Measurements from ENCODE around the gene FBXO5. TPM values are rescaled to one million over a fixed set of nuclear protein-coding genes. Genes with fewer than 3 reads are reported as not detected.

The FBXO5 gene
- total RNA-seq, 1 donor from 2014 or later = 111 TPM

DNA sequence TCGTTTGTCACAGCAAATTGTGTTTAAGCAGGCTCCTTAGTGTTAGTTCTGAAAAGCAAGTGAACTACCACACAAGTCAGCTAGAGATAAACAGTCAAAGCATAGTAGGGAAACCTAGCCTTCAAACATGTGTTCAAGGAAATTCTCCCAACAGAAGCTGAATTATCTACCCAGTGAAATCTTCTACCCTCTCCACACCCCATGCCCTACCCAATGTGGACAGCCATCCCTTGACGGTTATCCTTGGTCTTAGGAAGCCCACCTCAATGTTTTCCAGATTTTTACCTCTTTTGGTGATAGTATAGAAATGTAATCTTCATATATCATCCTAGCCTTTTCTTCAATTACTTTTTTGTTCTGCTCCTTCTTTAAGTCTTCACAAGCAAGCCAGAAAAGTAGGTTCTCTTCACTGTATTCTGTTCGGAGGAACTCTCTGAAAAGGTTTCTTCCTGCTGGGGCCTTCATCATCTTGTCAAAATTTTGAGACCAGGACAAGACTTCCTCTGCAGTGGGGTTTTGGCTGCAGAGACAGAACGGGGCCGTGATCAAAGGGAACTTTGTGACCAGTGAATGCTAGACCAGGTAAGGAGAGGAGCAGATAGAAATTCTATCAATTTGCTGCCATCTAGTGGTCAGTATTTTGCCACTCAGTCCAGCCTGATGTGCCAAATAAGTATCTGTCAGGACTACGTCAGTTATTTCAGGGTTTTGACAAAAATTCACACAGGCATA is 41.3 kb upstream of the FBXO5 start:
- H3K9me3 ChIP-seq (ENCODE audit: low read depth) = no peaks in the 10 kb centered on the region
- H2AFZ ChIP-seq (replicated peaks) = no peak overlapping the region
- Mint-ChIP-seq H3K36me3 (peaks cover 2% of the 10 kb centered on the region), H3K4me1 (no peaks in the 10 kb centered on the region), H3K27me3 (ENCODE audit: insufficient read depth, low read depth) (no peaks in the 10 kb centered on the region), H3K4me3 (no peak overlapping the region), H3K9me3 (no peaks in the 10 kb centered on the region), H3K27ac (no peak overlapping the region)
- no peaks in the 10 kb centered on the region for H3K79me2 ChIP-seq (ENCODE audit: low read depth)
- no peak overlapping the region for H3K9ac ChIP-seq
- no peak overlapping the region for H3K4me3 ChIP-seq
- no peak overlapping the region for H3K4me2 ChIP-seq
- H3K36me3 ChIP-seq = no peaks in the 10 kb centered on the region
- no peaks in the 10 kb centered on the region for H3K4me1 ChIP-seq
- no peak overlapping the region for H3K27ac ChIP-seq
- TF ChIP-seq EZH2phosphoT487 (IDR thresholded peaks at IDR 0.05) = no peak
- TF ChIP-seq CTCF (IDR thresholded peaks at IDR 0.05) = peak; percentile 82
- TF ChIP-seq EZH2 (IDR thresholded peaks at IDR 0.05) = no peak
- DNase-seq (ENCODE audit: low spot score) = peak; percentile 74
- no peaks in the 10 kb centered on the region for H3K27me3 ChIP-seq
- H4K20me1 ChIP-seq (ENCODE audit: low read depth) = no peaks in the 10 kb centered on the region
- H3F3A ChIP-seq (ENCODE audit: low read depth) = no peaks in the 10 kb centered on the region

DNA sequence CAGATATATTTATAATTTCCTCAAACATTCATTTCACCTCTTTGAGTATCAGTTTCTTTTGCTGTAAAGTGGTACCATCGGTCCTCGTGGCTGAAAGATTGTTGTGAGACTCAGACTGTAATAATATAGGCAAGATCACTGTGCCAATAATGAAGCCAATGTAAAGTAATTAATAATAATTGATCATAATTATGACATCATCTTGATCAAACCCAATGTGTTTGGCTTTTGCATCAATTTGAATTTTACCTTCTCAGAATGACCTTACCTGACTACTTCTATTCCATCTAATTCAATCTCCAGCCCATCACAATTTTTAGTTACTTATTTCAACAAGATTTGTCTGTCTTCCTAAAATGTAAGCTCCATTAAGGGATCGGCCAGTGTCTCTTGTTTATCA is 35.5 kb upstream of the FBXO5 start:
- H3K4me1 Mint-ChIP-seq = no peaks in the 10 kb centered on the region
- no peak overlapping the region for H3K27ac ChIP-seq

DNA sequence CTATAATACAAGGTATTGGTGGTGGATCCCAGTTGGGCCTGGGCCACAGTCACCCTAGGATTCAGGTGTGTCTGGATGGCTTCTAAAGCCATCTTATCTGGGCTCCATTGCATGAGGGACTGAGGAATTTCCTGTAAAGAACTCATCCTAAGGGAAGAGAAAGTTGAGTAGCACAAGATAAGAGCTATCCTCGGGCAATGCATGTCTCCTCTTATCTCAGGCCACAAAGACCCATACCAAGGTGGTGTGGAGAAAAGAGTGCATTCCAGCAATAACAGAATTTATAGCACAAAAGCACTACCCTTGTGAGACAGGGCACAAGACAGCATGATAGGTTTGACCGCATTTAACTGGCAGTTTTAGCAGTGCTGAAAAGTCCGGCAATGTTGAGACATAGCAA is 34.0 kb upstream of the FBXO5 start:
- no peak overlapping the region for H3K27ac Mint-ChIP-seq
- no peaks in the 10 kb centered on the region for H3K36me3 ChIP-seq
- no peaks in the 10 kb centered on the region for H3K4me1 Mint-ChIP-seq
- H3F3A ChIP-seq (ENCODE audit: low read depth) = no peaks in the 10 kb centered on the region
- H3K4me2 ChIP-seq = no peak overlapping the region
- no peaks in the 10 kb centered on the region for H3K79me2 ChIP-seq (ENCODE audit: low read depth)
- no peak overlapping the region for H2AFZ ChIP-seq (replicated peaks)
- H3K9ac ChIP-seq = no peak overlapping the region
- H3K27ac ChIP-seq = no peak overlapping the region
- H3K27me3 ChIP-seq = no peaks in the 10 kb centered on the region
- no peaks in the 10 kb centered on the region for H4K20me1 ChIP-seq (ENCODE audit: low read depth)
- no peaks in the 10 kb centered on the region for H3K27me3 Mint-ChIP-seq (ENCODE audit: insufficient read depth, low read depth)
- H3K9me3 ChIP-seq (ENCODE audit: low read depth) = no peaks in the 10 kb centered on the region
- no peak overlapping the region for H3K4me3 Mint-ChIP-seq
- peaks cover 4% of the 10 kb centered on the region for H3K36me3 Mint-ChIP-seq
- DNase-seq (ENCODE audit: low spot score) = no peak
- no peaks in the 10 kb centered on the region for H3K9me3 Mint-ChIP-seq
- H3K4me3 ChIP-seq = no peak overlapping the region
- H3K4me1 ChIP-seq = no peaks in the 10 kb centered on the region
- no peak for TF ChIP-seq EZH2 (IDR thresholded peaks at IDR 0.05)
- TF ChIP-seq CTCF (IDR thresholded peaks at IDR 0.05) = no peak
- TF ChIP-seq EZH2phosphoT487 (IDR thresholded peaks at IDR 0.05) = no peak

More for the DNA sequence above, 35.5 kb upstream of the FBXO5 start:
- H3K9me3 ChIP-seq (ENCODE audit: low read depth) = no peaks in the 10 kb centered on the region
- H3K27me3 Mint-ChIP-seq (ENCODE audit: insufficient read depth, low read depth) = no peaks in the 10 kb centered on the region
- H3K9ac ChIP-seq = no peak overlapping the region
- no peak overlapping the region for H2AFZ ChIP-seq (replicated peaks)
- no peak for DNase-seq (ENCODE audit: low spot score)
- H4K20me1 ChIP-seq (ENCODE audit: low read depth) = no peaks in the 10 kb centered on the region
- no peaks in the 10 kb centered on the region for H3K79me2 ChIP-seq (ENCODE audit: low read depth)
- no peak for TF ChIP-seq EZH2 (IDR thresholded peaks at IDR 0.05)
- TF ChIP-seq CTCF (IDR thresholded peaks at IDR 0.05) = no peak
- no peak for TF ChIP-seq EZH2phosphoT487 (IDR thresholded peaks at IDR 0.05)
- H3K27ac Mint-ChIP-seq = no peak overlapping the region
- H3K27me3 ChIP-seq = no peaks in the 10 kb centered on the region
- H3K4me2 ChIP-seq = no peak overlapping the region
- peaks cover 4% of the 10 kb centered on the region for H3K36me3 Mint-ChIP-seq
- no peak overlapping the region for H3K4me3 ChIP-seq
- no peaks in the 10 kb centered on the region for H3F3A ChIP-seq (ENCODE audit: low read depth)
- no peaks in the 10 kb centered on the region for H3K4me1 ChIP-seq
- H3K9me3 Mint-ChIP-seq = no peaks in the 10 kb centered on the region
- no peak overlapping the region for H3K4me3 Mint-ChIP-seq
- no peaks in the 10 kb centered on the region for H3K36me3 ChIP-seq
